K562 (cell line): ENCODE measurements around the gene ARRDC5. TPM values are rescaled to one million over a fixed set of nuclear protein-coding genes. Genes with fewer than 3 reads are reported as not detected.

Source experiments
- ATAC-seq: fragments of 200-7000 bp; cut with Tn5 transposase; 3 replicates; pipeline ENCODE4 v1.9.1; 2020; ENCODE audit warnings: moderate library complexity
- BruUV-seq: library from RNA; stranded (reverse); fragments of 400-500 nt; replicated peaks from 2 replicates; lab custom pipeline; 2021; lab: Mats Ljungman, UMichigan
- CTCF ChIA-PET: fragments of 300-600 bp; formaldehyde crosslinking; extraction: SDS; loops from one replicate; lab custom pipeline; 2021; ENCODE audit warnings: low intra/inter-chr PET ratio; lab: Yijun Ruan, JAX
- POLR2A ChIA-PET: fragments of 300-600, 350-650 bp; sonication (Branson Sonifier 250); formaldehyde crosslinking; extraction: SDS; loops from one replicate; lab custom pipeline; 2021; ENCODE audit warnings: antibody characterized with exemption, inconsistent platforms; lab: Yijun Ruan, JAX
- DNase-seq, 4 experiments: peaks; one replicate each; pipeline versions ENCODE4 v3.0.0 to v3.0.0-alpha.2; 2011 to 2018; ENCODE audit warnings: low spot score in 3 of 4, mixed read lengths in 3 of 4; ENCODE audit errors: extremely low read depth in 1 of 4
- FAIRE-seq: peaks from 2 replicates; lab custom pipeline; 2011; peaks lifted over from hg19 to GRCh38; lab: Jason Lieb, UNC
- H2AFZ ChIP-seq: 2 replicates; pipeline ENCODE4 v1.6.0; 2011; ENCODE audit warnings: low read depth, low read length, control low read depth, inconsistent platforms
- H3K27ac ChIP-seq: fragments of 200-600 bp; 3 replicates; pipeline ENCODE4 v1.8.0; 2011; ENCODE audit warnings: low read depth, mild to moderate bottlenecking, control low read depth, inconsistent platforms, low read length, moderate library complexity, mixed read lengths; ENCODE audit errors: extremely low read depth
- H3K27me3 ChIP-seq, 2 experiments: fragments of 300-600 bp in 1 of 2; 2 replicates in 1 of 2; 3 replicates in 1 of 2; pipeline versions ENCODE4 v1.6.0 to v1.8.0; 2011; ENCODE audit warnings: inconsistent platforms in 2 of 2, low read length in 2 of 2, mild to moderate bottlenecking in 1 of 2, mixed read lengths in 1 of 2, moderate library complexity in 1 of 2; ENCODE audit not compliant: control insufficient read depth in 2 of 2, insufficient read depth in 2 of 2
- H3K36me3 ChIP-seq: fragments of 300-600 bp; 3 replicates; pipeline ENCODE4 v1.8.0; 2011; ENCODE audit warnings: mild to moderate bottlenecking, low read length, inconsistent platforms; ENCODE audit not compliant: control insufficient read depth, insufficient read depth
- H3K4me1 ChIP-seq, 2 experiments: fragments of 200-600 bp in 1 of 2; replicated peaks in 1 of 2; 2 replicates in 1 of 2; 3 replicates in 1 of 2; pipeline versions ENCODE4 v1.5.1 to v1.8.0; 2011; ENCODE audit warnings: inconsistent platforms in 2 of 2, low read length in 2 of 2, mild to moderate bottlenecking in 1 of 2, mixed read lengths in 1 of 2, moderate library complexity in 1 of 2; ENCODE audit not compliant: control insufficient read depth in 2 of 2, insufficient read depth in 2 of 2
- H3K4me2 ChIP-seq: 2 replicates; pipeline ENCODE4 v1.6.1; 2011; ENCODE audit warnings: low read length, control low read depth, inconsistent platforms, mixed read lengths; ENCODE audit not compliant: insufficient read depth
- H3K4me3 ChIP-seq: fragments of 200-600 bp; sonication (generic), shearing (Covaris generic); 2 replicates; pipeline ENCODE4 v1.5.1; 2016; ENCODE audit warnings: control low read depth, inconsistent platforms
- H3K79me2 ChIP-seq: fragments of 200-600 bp; 3 replicates; pipeline ENCODE4 v1.8.0; 2011; ENCODE audit warnings: low read length, inconsistent platforms; ENCODE audit not compliant: control insufficient read depth, insufficient read depth
- H3K9ac ChIP-seq, 2 experiments: 2 replicates each; pipeline versions ENCODE4 v1.6.0 to v1.6.1; 2011; ENCODE audit warnings: low read depth in 2 of 2, low read length in 2 of 2, control low read depth in 1 of 2, inconsistent platforms in 1 of 2, mild to moderate bottlenecking in 1 of 2, mixed read lengths in 1 of 2; ENCODE audit not compliant: insufficient read depth in 1 of 2
- H3K9me1 ChIP-seq: one replicate; pipeline ENCODE4 v1.6.0; 2011; ENCODE audit warnings: inconsistent platforms, mild to moderate bottlenecking, low read length, moderate library complexity; ENCODE audit not compliant: control insufficient read depth, insufficient read depth
- H3K9me3 ChIP-seq: replicated peaks from 2 replicates; pipeline ENCODE4 v1.5.1; 2011; ENCODE audit warnings: low read depth, low read length, inconsistent platforms; ENCODE audit not compliant: control insufficient read depth, insufficient read depth
- H4K20me1 ChIP-seq: replicated peaks from 2 replicates; pipeline ENCODE4 v1.6.1; 2011; ENCODE audit warnings: low read length, inconsistent platforms, mixed read lengths; ENCODE audit not compliant: control insufficient read depth, insufficient read depth
- ARID4B ChIP-seq: sonication (generic); formaldehyde crosslinking; IDR thresholded peaks from 2 replicates; pipeline ENCODE4 v1.8.0; 2022; ENCODE audit warnings: mild to moderate bottlenecking, missing genetic modification reagents
- ARNT ChIP-seq, 2 experiments: fragments of 450-650 bp; IDR thresholded peaks; 2 replicates each; pipeline ENCODE4 v1.6.1; 2016; ENCODE audit warnings: mild to moderate bottlenecking in 1 of 2
- CCAR2 ChIP-seq: fragments of 200-400 bp; formaldehyde crosslinking; IDR thresholded peaks from 2 replicates; pipeline ENCODE4 v1.6.1; 2017; ENCODE audit warnings: mild to moderate bottlenecking, low read depth, low read length
- EHMT2 ChIP-seq: fragments of 450-650 bp; IDR thresholded peaks from 2 replicates; pipeline ENCODE4 v1.6.1; 2018; ENCODE audit warnings: antibody characterized with exemption
- ELF1 ChIP-seq: fragments of 200-800 bp; sonication (Bioruptor generic); IDR thresholded peaks from 2 replicates; pipeline ENCODE4 v1.6.1; 2016; ENCODE audit warnings: missing genetic modification characterization, missing compliant biosample characterization
- ETV5 ChIP-seq: sonication (generic); formaldehyde crosslinking; IDR thresholded peaks from 2 replicates; pipeline ENCODE4 v1.4.0; 2020; ENCODE audit warnings: low read depth, mild to moderate bottlenecking, missing genetic modification reagents
- HNRNPK ChIP-seq: fragments of 200-400 bp; formaldehyde crosslinking; IDR thresholded peaks from one replicate; pipeline ENCODE4 v1.6.1; 2018; ENCODE audit warnings: mild to moderate bottlenecking, low read depth, low read length; ENCODE audit not compliant: poor library complexity, severe bottlenecking
- ILK ChIP-seq: fragments of 450-650 bp; IDR thresholded peaks from 2 replicates; pipeline ENCODE4 v1.6.1; 2016; ENCODE audit warnings: missing genetic modification characterization, low read depth, mild to moderate bottlenecking, missing compliant biosample characterization, moderate library complexity, borderline replicate concordance
- KDM2B ChIP-seq: fragments of 250-450 bp; sonication (Bioruptor Pico); IDR thresholded peaks from 2 replicates; pipeline ENCODE4 v1.8.0; 2021; ENCODE audit warnings: mild to moderate bottlenecking, moderate library complexity
- RFX1 ChIP-seq: fragments of 450-650 bp; IDR thresholded peaks from 2 replicates; pipeline ENCODE4 v1.6.1; 2016; ENCODE audit warnings: mild to moderate bottlenecking, moderate library complexity
- RFX5 ChIP-seq: IDR thresholded peaks from 2 replicates; pipeline ENCODE4 v1.6.1; 2011; ENCODE audit warnings: low read depth, mild to moderate bottlenecking, improper control_type of control experiment, low read length
- SMAD2 ChIP-seq: fragments of 150-350 bp; IDR thresholded peaks from 2 replicates; pipeline ENCODE4 v1.6.1; 2014; ENCODE audit warnings: low read depth, mild to moderate bottlenecking, low read length
- SPI1 ChIP-seq: IDR thresholded peaks from 2 replicates; pipeline ENCODE4 v1.6.1; 2011; ENCODE audit warnings: low read depth, low read length, control low read depth, borderline replicate concordance
- TCFL5 ChIP-seq: fragments of 250-450 bp; sonication (Bioruptor Pico); conservative IDR thresholded peaks from 2 replicates; pipeline ENCODE4 v1.6.1; 2021; ENCODE audit warnings: mild to moderate bottlenecking, moderate library complexity, matching md5 sums
- USF1 ChIP-seq: sonication (generic); formaldehyde crosslinking; IDR thresholded peaks from 2 replicates; pipeline ENCODE4 v1.9.0; 2022; ENCODE audit warnings: mild to moderate bottlenecking, missing genetic modification reagents
- ZNF384 ChIP-seq: IDR thresholded peaks from 2 replicates; pipeline ENCODE4 v1.6.1; 2012; ENCODE audit warnings: low read depth, low read length, improper control_type of control experiment
- ZNF77 ChIP-seq: fragments of 250-450 bp; sonication (Bioruptor Pico); IDR thresholded peaks from 2 replicates; pipeline ENCODE4 v1.5.0; 2020
- WGBS: fragments of 100-300 bp; shearing (Covaris generic); methylation state at CpG from one replicate; pipeline ENCODE4 v1.1.6; 2016; ENCODE audit warnings: low coverage, mixed read lengths; ENCODE audit not compliant: insufficient coverage; ENCODE audit errors: missing lambda C conversion rate; 5-methylcytosine and 5-hydroxymethylcytosine counted together
- in situ Hi-C: fragments of 300-500 bp; cut with MboI; formaldehyde crosslinking; loops from 4 replicates; pipeline ENCODE4 v1.15.0; 2018; ENCODE audit warnings: inconsistent platforms, mixed read lengths
- intact Hi-C: fragments of 100-400 bp; cut with micrococcal nuclease; formaldehyde crosslinking; loops from 2 replicates; pipeline ENCODE4 v1.14.2; 2022
- polyA plus RNA-seq, 8 experiments: library from polyadenylated mRNA; depleted of rRNA in 4 of 8; stranded (reverse) in 5 of 8; unstranded in 3 of 8; fragments of >200 nt; fragmentation: Nextera tagmentation in 2 of 8; fragmentation: Illumina TruSeq in 1 of 8; extraction: Ambion mirVana in 2 of 8; extraction: Trizol in 1 of 8; gene quantifications; 2 replicates each; pipeline versions ENCODE4 v1.2.1 to v1.2.3, GENCODE V29; 2011 to 2014; ENCODE audit warnings: inconsistent platforms in 1 of 8, missing spikeins in 1 of 8
- total RNA-seq, 7 experiments: library from RNA; depleted of rRNA in 6 of 7; stranded (reverse); fragments of >200 nt in 6 of 7; fragmentation: Illumina TruSeq in 2 of 7; extraction: Trizol in 2 of 7; gene quantifications; 2 replicates each; pipeline versions ENCODE4 v1.2.1 to v1.2.3, GENCODE V29; 2011 to 2021; ENCODE audit warnings: low replicate concordance in 1 of 7

Gene ARRDC5
- total and polyA plus RNA-seq, 9 of the 15 experiments (the other 6 are each of a cell fraction or from before 2014, with no cell fraction given), result not detected

- in situ Hi-C loops (no loop called here), intact Hi-C loops (loop anchor here (5.0 kb wide), 1 partner anchor 50 kb away; no protein-coding TSS in a partner anchor)
- H3K36me3 ChIP-seq, result peaks cover 9% of the 10 kb centered on the region; the same call in 2 of the 3 replicates
- peak overlapping the region; percentile 59 for H3K4me3 ChIP-seq
- TSS peak; percentile 78 for BruUV-seq
- peaks cover 21% of the 10 kb centered on the region for H3K79me2 ChIP-seq
- peak overlapping the region; percentile 71 to 95 for H3K9ac ChIP-seq
- no peaks in the 10 kb centered on the region for H3K27me3 ChIP-seq
- POLR2A ChIA-PET, result interaction anchor here (0.8 to 2.1 kb wide), 8 partner anchors 9 to 440 kb away, joined by 3 to 6 read pairs (median 3); no protein-coding TSS in a partner anchor
- peak overlapping the region; percentile 85 for H3K4me2 ChIP-seq
- peak overlapping the region; percentile 53; the same call in 1 of the 2 replicates for H2AFZ ChIP-seq
- ATAC-seq (peak; percentile 39), FAIRE-seq (peak; percentile 62), DNase-seq (peak; percentile 53 to 74 (median 72))
- 3% methylated on average over 14 of the region's 22 CpGs for WGBS
- no peaks in the 10 kb centered on the region for H3K9me3 ChIP-seq
- H3K9me1 ChIP-seq, result no peaks in the 10 kb centered on the region
- H4K20me1 ChIP-seq, result 0 out of 2 replicates have a peak, but pooled peaks cover 5% of the 10 kb centered on the region
- peaks cover 16 to 35% of the 10 kb centered on the region in 2 experiments for H3K4me1 ChIP-seq
- peak overlapping the region; percentile 80 for H3K27ac ChIP-seq
- CTCF ChIA-PET, result no interaction called here
- no peak for TF ChIP-seq ILK
- TF ChIP-seq EHMT2, result 0 out of 2 replicates have a peak, but pooled peaks have one; percentile 10
- peak; percentile 43; the same call in 1 of the 2 replicates for TF ChIP-seq ETV5
- no peak for TF ChIP-seq KDM2B
- no peak for TF ChIP-seq SMAD2
- TF ChIP-seq HNRNPK, result no peak
- TF ChIP-seq ZNF384, result no peak
- TF ChIP-seq TCFL5, result no peak
- TF ChIP-seq USF1 (CRISPR knock-in tag), result no peak
- TF ChIP-seq ZNF77, result no peak
- no peak for TF ChIP-seq CCAR2
- TF ChIP-seq SPI1, result 0 out of 2 replicates have a peak, but pooled peaks have one; percentile 11
- TF ChIP-seq ELF1 (tag), result peak; percentile 23; the same call in 1 of the 2 replicates
- no peak for TF ChIP-seq ARNT (IDR thresholded peaks at IDR 0.05)
- TF ChIP-seq RFX5, result no peak
- TF ChIP-seq ARID4B, result peak; percentile 37; the same call in 1 of the 2 replicates
- no peak for TF ChIP-seq RFX1
Observed at GRCh38 chr19:4866595-4867424, 35.9 kb downstream of the ARRDC5 start.
